ENCODE data around the gene PLPP3. TPM values are rescaled to one million over a fixed set of nuclear protein-coding genes. Genes with fewer than 3 reads are reported as not detected.

PLPP3 gene
- total and polyA plus RNA-seq, 2 experiments from 2014 or later: 103 to 159 TPM

DNA sequence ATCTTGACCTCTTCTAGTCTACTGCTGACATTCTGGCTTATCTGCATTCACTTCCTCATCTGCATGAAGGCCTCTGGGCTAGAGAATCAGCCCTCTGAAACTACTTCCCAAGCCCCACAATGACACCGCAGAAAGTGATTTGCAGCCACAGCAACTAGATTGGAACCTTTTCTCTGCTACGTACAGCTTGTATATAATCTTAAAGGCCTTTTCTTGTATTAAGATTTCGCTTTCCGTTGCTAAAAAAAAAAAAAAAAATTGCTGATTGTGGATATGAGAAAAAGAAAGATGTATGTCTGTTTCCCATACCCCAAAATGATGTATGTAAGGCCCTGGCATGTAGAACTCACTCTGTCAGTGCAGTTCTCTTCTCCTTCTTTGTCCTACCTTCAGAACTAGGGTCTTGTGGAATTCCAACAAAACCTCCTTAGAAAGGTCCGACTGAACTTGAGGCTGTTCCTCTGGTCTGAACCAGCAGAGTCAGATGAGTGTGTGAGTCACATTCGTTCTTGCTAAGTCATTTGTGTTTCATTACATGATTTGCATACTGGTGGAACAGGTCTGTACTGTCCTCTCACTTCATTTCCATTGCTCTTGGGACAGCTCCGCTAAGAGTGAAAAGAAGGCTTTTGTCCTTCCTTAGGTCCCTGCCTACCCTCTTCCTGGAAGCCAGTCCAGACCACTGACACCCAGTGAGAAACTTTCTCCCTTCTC, 62.7 kb downstream of the PLPP3 start:
- peak overlapping the region; percentile 91 for H3K27ac ChIP-seq
- DNase-seq (ENCODE audit: low spot score): peak; percentile 81

DNA sequence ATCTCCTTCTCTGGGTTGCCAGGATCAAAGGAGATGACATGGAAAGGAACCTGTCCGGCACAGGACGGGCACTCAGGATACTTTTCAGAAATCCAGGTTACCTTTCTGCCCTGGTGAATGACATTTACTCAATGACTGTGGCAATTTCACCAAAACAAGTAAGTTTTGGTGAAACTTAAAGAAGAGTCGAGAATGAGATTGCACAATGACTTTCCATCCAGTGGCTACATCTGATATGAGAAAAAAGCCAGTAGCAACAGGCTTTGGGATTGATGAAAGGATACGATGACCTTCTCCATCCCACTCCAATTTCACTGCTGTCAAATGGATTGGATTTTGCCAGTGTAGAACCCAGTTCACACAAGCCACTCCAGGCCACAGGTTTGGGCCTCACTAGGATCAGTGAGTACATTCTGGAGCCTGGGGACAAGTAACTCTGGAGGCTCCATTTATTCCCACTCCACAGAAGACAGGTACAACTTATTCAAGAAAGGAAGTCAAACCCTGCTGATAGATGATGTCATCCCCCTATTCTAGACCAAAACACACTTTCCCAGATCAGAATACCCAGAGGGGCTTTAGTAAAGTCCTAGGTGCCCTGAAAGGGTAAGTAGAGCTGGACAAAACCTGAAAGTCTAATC, 63.3 kb downstream of the PLPP3 start:
- Histone ChIP-seq H3K4me1 (ENCODE audit: insufficient read depth) (peaks cover 24% of the 10 kb centered on the region), H3K79me2 (peaks cover 77% of the 10 kb centered on the region), H3K9me3 (ENCODE audit: low read depth) (no peaks in the 10 kb centered on the region), H3K36me3 (replicated peaks; ENCODE audit: insufficient read depth, low read depth) (no peaks in the 10 kb centered on the region), H3K4me2 (peak overlapping the region; percentile 55), H4K20me1 (ENCODE audit: insufficient read depth, poor library complexity, severe bottlenecking) (peaks cover 24% of the 10 kb centered on the region), H3K27me3 (no peaks in the 10 kb centered on the region), H2AFZ (no peak overlapping the region), H3K27ac (peak overlapping the region; percentile 91), H3K4me3 (no peak overlapping the region), H3K9me2 (replicated peaks; ENCODE audit: insufficient read depth) (no peaks in the 10 kb centered on the region)
- WGBS (ENCODE audit: low lambda C conversion rate, missing lambda C conversion rate): 98% methylated on average over 4 of the region's 4 CpGs
- no peak for DNase-seq (ENCODE audit: low spot score)
- TF ChIP-seq, protein P1, sequence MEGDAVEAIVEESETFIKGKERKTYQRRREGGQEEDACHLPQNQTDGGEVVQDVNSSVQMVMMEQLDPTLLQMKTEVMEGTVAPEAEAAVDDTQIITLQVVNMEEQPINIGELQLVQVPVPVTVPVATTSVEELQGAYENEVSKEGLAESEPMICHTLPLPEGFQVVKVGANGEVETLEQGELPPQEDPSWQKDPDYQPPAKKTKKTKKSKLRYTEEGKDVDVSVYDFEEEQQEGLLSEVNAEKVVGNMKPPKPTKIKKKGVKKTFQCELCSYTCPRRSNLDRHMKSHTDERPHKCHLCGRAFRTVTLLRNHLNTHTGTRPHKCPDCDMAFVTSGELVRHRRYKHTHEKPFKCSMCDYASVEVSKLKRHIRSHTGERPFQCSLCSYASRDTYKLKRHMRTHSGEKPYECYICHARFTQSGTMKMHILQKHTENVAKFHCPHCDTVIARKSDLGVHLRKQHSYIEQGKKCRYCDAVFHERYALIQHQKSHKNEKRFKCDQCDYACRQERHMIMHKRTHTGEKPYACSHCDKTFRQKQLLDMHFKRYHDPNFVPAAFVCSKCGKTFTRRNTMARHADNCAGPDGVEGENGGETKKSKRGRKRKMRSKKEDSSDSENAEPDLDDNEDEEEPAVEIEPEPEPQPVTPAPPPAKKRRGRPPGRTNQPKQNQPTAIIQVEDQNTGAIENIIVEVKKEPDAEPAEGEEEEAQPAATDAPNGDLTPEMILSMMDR (IDR thresholded peaks at IDR 0.05; ENCODE audit: poor library complexity): no peak
- no peak for TF ChIP-seq EZH2 (IDR thresholded peaks at IDR 0.05; ENCODE audit: borderline replicate concordance)
- TF ChIP-seq EZH2phosphoT487 (IDR thresholded peaks at IDR 0.05; ENCODE audit: low read depth, severe bottlenecking, unreplicated experiment): no peak

More for the DNA sequence above, 62.7 kb downstream of the PLPP3 start:
- Histone ChIP-seq H3K27me3 (no peaks in the 10 kb centered on the region), H3K9me2 (replicated peaks; ENCODE audit: insufficient read depth) (no peaks in the 10 kb centered on the region), H3K4me2 (peak overlapping the region; percentile 55), H2AFZ (no peak overlapping the region), H3K4me1 (ENCODE audit: insufficient read depth) (peaks cover 27% of the 10 kb centered on the region), H3K79me2 (peaks cover 73% of the 10 kb centered on the region), H3K36me3 (replicated peaks; ENCODE audit: insufficient read depth, low read depth) (no peaks in the 10 kb centered on the region), H3K4me3 (no peak overlapping the region), H3K9me3 (ENCODE audit: low read depth) (no peaks in the 10 kb centered on the region), H4K20me1 (ENCODE audit: insufficient read depth, poor library complexity, severe bottlenecking) (peaks cover 24% of the 10 kb centered on the region)
- WGBS (ENCODE audit: low lambda C conversion rate, missing lambda C conversion rate): 64% methylated on average over 7 of the region's 7 CpGs
- TF ChIP-seq EZH2phosphoT487 (IDR thresholded peaks at IDR 0.05; ENCODE audit: low read depth, severe bottlenecking, unreplicated experiment) (no peak), EZH2 (IDR thresholded peaks at IDR 0.05; ENCODE audit: borderline replicate concordance) (no peak)
- TF ChIP-seq, protein P1 (IDR thresholded peaks at IDR 0.05; ENCODE audit: poor library complexity): no peak

DNA sequence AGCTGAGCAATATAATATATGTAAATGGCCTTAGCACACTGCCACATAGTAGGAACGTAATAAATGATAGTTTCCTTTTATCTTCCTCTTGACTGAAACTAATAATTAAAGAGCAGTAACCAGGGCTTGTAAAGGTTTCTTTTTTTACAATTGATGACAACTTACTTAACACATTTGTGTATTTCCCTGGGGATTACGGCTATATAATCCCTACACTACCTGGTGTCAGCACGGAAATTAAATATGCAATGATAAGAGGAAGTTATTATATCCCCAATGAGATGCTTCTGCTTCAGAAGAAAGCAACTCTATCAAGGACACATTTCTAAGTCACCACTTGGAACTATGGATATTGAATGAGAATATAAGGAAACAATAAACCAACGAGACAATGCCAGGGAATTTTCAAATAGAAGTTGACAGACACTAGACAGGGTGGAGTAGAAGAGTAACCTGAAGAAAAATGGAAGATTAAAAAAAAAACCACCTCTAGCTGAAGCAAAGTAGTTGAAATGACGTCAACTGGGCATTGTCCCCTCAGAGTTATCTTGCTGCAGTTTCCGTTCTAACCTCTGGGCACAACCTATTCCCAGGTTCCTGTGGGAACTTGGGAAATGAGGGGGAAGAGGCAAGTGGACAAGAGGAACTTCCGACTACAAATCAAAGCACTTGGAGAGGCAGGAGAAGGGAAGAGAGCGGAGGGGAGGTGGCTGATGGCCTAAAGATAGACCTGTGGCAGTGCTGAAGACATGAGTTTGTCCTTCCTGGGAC, 66.5 kb downstream of the PLPP3 start:
- H3K4me1 ChIP-seq (ENCODE audit: insufficient read depth): peaks cover 47% of the 10 kb centered on the region
- no peak overlapping the region for H3K4me2 ChIP-seq
- no peaks in the 10 kb centered on the region for H3K36me3 ChIP-seq (replicated peaks; ENCODE audit: insufficient read depth, low read depth)
- H3K9me2 ChIP-seq (replicated peaks; ENCODE audit: insufficient read depth): no peaks in the 10 kb centered on the region
- no peaks in the 10 kb centered on the region for H3K9me3 ChIP-seq (ENCODE audit: low read depth)
- H3K79me2 ChIP-seq: peaks cover 65% of the 10 kb centered on the region
- H4K20me1 ChIP-seq (ENCODE audit: insufficient read depth, poor library complexity, severe bottlenecking): peaks cover 10% of the 10 kb centered on the region
- 88% methylated on average over 8 of the region's 8 CpGs for WGBS (ENCODE audit: low lambda C conversion rate, missing lambda C conversion rate)
- no peak overlapping the region for H3K27ac ChIP-seq
- TF ChIP-seq, protein P1 (IDR thresholded peaks at IDR 0.05; ENCODE audit: poor library complexity): no peak
- TF ChIP-seq EZH2 (IDR thresholded peaks at IDR 0.05; ENCODE audit: borderline replicate concordance) (no peak), EZH2phosphoT487 (IDR thresholded peaks at IDR 0.05; ENCODE audit: low read depth, severe bottlenecking, unreplicated experiment) (no peak)
- H3K27me3 ChIP-seq: no peaks in the 10 kb centered on the region
- no peak overlapping the region for H2AFZ ChIP-seq
- no peak for DNase-seq (ENCODE audit: low spot score)
- H3K4me3 ChIP-seq: no peak overlapping the region
